Measurements from ENCODE around the gene RPTN.
"Not testable (repeated sequence)": the region's sequence is repeated elsewhere in the genome, so short reads cannot be mapped to it uniquely, and the experiment has no call there.

The RPTN gene

DNA sequence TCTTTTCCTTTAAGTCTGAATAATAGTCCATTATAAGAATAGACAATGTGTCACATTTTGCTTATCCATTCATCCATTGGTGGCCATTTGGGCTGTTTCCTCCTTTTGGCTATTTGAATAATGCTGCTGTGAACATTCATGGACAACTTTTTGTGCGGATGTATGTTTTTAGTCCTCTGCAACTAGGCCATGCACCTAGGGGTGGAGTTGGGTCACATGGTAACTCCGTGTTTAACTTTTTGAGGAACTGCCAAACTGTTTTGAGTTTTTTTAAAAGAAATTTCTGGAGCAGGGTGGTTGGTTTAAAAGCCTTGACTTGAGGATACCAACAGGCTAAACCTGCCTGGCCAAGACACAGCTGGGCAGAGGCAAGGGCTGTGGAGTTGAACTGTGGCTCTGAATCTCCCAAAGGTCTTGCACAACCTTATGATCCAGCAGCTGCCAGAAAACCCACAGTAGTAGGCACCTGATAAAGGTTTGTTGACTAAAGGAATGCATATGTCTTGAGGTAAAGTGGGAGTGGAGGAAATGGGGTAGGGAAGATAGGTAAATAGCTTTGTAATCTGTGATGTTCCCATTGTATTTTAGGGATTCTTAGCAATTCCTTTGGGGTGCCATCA lies 5.6 kb upstream of the RPTN start:
- no peak for DNase-seq

DNA sequence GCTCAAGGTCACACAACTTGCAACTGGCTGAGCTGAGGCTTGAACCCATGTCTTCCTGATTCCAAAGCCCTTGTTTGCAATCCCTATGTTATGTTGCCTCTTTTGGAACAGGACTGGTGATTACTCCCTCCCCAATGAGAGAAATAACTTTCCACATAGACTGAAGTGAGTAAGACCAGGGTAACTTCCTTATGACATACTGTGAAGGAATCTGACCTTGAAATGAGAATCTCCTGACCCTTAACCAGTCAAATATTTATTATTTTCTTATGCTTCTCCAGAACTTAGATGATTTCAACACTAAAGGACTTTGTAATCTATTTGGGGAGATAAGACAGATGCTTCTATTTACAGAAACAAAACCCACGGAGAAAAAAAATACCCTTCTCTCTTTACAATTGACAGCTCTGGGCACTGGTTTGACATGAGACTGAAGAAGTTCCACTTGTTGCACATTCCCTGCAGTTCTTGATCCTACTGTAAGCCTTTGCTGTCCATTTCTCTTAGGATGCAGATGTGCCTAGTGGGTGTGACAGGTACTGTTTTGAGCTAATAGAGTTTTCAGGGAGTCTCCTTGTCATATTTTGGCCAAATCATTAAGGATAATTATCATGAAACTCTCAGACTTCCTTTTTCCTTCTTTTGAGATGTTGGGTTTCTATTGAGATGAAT lies 3.9 kb upstream of the RPTN start:
- no peak for DNase-seq

DNA sequence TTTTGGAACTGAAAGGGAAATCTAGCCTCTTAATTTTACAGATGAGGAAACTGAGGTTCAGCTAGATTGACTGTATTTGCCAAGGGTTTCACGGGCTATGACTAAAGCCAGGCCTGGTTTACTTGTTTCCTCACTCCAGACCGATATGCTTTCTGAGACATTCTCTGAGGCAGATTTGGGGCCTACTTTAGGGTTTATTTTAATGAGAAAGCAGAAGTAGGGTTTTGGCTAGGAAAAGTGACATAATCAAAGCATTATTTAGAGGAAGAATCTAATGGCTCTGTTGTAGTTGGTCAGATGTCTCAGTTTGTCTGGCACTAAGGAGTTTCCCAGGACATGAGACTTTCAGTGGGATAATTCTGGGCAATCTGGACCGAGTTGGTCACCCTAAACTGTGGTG lies 1.5 kb upstream of the RPTN start:
- DNase-seq = no peak

DNA sequence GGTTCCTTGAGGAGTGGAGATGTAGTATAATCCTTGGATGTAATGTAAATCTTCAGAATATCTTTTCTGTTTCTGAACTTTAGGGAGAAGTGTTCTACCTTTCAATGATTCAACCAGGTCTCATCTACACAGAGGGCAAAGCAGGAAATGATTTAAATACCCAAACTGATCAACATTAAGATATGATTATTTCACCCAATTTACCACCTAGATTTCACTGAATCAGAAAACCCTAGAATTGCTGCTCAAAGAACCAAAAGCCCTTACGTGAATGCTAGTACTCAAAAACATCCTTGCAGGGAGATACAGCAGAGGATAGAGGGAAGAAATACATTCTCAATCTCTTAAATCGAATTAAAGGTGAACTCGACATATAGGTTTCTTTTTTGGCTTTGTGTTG lies 5.0 kb downstream of the RPTN start:
- DNase-seq = no peak

DNA sequence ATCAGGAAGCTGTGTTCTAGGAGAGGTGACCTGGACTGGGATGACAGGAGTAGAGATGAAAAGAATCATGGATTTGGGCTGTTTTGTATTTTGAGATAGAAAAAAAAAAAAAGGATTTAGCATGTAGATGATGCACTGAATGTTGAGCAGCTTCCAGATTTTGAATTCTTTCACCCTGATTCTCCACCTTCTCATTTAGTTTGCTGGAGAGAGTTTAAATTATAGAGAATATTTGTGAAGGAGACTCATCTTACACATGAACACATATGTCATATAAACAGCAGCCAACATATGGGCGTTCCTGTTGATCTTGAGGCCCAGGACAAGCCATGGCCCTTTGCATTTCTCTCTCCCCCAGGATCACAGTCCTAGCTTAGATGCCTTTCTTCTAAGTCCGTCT lies 7.4 kb downstream of the RPTN start:
- no peak for DNase-seq

DNA sequence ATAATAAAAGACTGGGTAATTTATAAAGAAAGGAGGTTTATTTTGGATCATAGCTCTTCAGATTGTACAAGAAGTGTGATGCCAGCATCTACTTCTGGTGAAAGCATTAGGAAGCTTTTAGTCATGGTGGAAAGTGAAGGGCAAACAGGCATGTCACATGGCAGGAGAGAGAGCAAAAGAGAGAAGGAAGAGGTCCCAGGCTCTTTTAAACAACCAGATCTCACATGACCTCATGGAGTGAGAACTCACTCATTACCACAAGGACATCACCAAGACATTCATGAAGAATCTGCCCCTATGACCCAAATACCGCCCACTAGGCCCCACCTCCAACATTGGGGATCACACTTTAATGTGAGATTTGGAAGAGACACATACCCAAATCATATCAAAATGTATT lies 10.0 kb downstream of the RPTN start:
- DNase-seq = no peak

DNA sequence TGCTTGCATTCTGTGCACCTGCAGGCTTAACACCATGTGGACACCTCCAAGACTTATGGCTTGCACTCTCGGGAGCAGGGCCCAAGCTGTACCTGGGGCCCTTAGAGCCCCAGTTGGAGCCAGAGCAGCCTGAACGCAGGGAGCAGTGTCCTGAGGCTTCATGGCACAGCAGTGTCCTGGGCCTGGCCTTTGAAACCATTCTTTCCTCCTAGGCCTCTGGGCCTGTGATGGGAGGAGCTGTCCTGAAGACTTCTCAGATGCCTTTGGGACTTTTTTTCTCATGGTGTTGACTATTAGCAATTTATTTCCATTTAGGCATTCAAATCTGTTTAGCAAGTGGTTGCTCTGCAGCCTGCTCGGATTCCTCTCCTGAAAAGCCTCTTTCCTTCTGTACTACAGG lies 11.0 kb downstream of the RPTN start:
- no peak for DNase-seq

DNA sequence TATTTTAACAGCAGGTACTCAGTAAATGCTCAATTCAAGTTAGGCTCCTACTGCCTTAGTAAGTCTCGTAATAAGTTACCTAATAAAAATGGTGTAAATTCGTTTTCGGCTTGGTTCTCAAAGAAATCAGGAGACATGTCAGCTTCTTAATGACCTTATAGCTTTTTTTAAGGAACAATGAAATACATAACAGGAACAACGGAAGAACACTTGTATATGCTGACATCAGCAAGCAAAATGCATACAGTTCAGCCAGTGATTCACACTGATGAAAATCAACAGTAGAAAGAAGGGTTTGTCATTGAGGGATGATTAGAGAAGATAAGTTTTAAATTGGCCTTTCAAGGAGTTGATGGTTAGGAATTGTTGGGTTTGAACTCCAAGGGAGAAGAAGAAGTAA lies 13.3 kb downstream of the RPTN start:
- DNase-seq = no peak

DNA sequence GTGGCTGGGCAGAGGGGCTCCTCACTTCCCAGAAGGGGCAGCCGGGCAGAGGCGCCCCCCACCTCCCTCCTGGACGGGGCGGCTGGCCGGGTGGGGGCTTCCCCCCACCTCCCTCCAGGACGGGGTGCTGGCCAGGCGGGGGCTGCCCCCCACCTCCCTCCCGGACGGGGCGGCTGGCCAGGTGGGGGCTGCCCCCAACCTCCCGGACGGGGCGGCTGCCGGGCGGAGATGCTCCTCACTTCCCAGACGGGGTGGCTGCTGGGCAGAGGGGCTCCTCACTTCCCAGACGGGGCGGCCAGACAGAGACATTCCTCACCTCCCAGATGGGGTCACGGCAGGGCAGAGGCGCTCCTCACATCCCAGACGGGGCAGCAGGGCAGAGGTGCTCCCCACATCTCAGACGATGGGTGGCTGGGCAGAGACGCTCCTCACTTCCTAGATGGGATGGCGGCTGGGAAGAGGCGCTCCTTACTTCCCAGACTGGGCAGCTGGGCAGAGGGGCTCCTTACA lies 14.3 kb downstream of the RPTN start:
- not testable (repeated sequence) for DNase-seq

DNA sequence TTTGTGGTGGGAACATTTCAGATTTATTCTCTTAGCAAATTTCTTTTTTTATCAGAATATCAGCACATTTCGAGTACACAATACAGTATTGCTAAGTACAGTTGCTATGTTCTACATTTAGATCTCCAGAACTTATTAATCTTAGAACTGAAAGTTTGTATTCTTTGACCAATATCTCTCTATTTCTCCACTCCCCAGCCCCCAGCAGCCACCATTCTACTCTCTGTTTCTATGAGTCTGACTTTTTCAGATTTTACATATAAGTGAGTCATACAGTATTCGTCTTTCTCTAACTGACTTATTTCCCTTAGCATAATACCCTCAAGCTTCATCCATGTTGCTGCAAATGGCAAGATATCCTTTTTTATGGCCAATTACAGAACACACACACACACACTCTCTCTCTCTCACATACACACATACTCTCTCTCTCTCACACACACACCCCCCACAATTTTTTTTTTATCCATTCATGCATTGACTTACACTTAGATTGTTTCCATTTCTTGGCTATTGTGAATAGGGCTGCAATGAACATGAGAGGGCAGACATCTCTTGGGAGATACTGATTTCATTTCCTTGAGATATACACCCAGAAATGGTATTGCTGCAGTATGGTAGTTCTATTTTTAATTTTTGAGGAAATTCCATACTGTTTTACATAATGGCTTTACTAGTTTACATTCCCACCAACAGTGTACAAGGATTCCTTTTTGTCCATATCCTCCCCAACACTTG lies 15.7 kb downstream of the RPTN start:
- peak in 1 of 2 donors; percentile 29 for DNase-seq

DNA sequence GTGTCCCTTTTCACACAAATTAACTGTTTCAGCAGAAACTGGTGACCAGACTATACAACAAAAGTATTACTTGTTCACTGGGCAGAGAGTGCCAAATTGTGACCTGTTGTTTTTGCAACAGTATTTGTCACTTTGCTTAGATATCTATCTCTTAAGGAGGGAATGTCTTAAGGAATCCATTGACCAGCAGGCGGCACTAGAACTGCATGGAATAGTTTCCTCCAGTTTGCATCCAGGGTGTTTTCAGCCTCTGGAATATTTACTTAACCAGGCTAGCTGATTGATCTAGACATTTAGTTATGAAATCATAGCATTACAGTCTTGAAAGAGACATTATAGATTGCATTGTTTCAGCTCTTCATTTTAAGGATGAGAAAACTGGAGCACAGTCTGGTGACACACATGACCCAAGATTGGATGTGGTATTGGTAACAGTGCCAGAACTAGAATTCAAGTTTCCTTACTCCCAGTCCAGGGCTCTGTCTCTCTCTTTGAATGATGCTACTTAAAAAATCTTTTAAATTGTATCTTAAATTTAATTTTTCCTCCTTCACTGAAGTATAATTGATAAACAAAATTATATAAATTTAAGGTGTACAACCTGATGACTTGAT lies 16.9 kb downstream of the RPTN start:
- peak in 1 of 2 donors; percentile 17 for DNase-seq

DNA sequence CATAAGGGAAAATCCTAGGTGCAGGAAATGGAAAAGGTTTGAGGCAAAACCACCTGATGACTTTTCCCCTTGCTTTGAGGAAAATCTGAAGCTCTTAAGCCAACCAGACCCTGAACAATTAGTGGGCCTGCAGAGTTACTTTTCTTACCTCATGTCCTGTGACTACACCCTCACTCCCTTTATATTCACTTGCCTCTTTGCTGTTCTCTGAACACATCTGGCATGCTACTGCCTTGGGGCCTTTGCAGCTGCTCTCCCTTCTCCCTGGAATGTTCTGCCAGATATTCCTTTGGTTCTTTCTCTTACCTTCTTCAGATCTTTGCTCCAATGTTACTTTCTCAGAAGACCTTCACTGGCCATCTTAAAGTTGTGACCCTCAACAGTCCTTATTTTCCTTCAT lies 21.8 kb downstream of the RPTN start:
- no peak for DNase-seq

DNA sequence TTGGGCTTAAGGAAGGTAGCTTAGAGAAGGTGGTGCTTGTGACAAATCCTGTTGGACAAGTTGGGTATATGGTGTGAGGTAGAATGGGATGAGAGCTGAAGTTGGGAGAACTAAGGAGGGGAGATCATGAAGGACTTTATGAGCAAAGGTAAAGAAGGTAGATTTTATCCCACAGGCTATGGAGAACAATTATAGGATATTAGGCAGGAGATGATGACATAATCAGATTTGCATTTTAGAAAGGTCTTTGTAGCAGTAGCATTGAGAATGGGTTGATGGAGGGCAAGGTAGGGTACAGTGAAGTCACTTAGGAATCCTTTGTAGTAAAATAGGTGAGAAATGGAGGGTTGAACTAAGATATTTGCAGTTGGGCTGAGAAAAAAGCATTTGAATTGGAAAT lies 28.8 kb downstream of the RPTN start:
- DNase-seq = no peak

DNA sequence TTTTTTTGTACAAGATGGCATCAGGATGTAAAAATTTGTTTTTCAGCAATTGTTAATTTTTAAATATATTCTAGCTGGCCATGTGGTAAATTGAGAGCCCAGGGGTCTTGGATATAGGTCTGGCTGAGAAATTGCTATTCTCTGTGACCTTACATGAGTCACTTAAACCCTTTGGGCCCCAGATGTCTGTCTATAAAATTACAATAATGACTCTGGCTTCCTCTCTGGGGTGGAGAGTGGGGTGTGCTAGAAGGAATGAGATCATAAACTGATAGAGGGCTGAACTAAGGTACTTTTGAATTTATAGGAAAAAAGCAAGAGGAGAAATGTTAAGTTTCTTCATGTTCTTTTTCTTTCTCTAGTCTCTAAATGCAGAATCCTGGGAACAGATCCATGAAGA lies 31.4 kb downstream of the RPTN start:
- no peak for DNase-seq

DNA sequence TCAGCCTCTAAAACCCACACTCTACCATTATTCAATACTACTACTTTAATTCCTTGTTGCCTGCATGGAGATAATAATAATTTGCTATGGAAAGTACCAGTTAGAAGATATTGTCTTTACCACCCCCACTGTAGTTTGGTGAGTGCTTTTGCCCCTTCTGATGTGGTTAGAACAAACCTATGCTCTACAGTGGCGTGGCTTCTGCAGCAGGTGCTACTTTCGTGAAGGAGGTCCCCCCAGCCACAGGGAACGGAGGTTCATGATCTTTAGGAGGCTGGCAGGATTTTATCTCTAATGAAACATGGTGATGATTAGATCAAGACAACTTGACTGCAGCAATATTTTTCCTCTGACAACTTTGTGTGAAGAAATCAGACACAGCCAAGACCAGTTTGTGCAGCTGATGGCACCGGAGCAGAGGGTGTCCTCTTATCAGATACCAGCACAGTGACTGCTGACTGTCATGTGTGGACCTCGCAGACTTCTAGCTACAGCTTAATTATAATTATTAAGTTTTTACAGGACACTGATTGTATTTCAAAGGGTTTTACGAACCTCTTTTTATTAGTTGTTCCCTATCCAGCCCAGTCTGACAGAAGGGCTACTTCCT lies 33.1 kb downstream of the RPTN start:
- no peak for DNase-seq

DNA sequence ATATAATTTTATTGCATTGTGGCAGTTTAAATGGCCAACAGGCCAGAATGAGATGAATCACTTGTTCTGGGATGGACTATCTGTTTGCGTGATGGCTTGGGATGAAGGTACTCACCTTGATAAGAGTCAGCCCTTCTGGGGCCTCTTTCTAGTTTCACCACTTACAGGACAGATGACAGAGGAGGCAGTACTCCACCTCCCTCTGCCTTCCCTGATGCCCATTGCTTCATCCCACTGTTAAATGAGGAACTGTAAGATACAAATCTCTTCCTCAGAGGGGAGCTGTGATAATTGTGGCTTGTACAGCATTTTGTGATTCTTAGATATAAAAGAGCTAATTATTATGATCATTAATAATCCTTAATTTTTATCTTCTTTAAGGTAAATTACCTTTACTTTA lies 40.1 kb downstream of the RPTN start:
- DNase-seq = no peak

DNA sequence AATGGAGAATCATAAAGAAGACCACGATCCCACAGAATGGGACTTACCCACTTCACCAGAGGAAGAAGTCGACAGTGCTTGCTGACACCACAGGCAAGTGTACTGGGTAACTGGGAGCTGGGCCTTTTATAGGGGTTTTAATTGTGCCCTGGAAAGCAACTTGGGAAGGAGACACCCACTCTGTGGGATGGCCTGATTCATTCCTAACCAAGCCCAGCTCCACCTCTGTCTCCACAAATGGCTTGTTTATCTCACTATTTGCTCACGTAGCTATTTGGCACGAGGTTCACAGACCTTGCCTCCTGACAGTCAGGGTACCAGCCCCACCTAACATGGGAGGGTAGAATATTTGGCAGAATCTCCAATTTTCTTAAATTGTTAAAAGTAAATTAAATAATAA lies 43.7 kb downstream of the RPTN start, which contains the start of gene TCHH:
Gene TCHH, minus strand, starts transcription at position 101 of the 400 bp plus-strand sequence. CDS start 1,364 bp downstream, outside the sequence.
- no peak for DNase-seq

DNA sequence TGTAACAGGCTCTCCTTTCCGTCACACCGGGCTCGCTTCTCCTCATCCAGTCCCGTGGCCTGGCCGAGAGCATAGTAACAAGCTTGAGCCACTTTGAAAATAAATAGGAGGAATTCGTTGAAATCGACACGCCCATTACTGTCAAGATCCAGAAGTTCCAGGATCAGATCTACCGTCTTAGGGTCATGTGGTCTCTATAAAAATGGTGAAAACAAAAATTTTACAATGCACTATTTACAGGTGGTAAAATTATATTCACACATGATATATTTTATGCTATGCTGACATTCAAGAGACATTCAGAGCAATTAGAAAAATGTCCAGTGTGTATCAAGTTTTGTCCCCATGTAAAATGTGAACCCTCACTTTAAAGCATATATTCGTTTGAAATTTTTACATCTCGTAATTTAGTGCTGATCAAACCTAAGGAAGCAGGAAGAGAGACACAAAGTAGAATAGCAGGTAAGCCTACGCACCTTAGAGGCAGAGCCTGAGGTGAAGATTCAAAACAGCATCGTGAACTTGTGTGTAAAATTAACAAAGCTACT lies 46.1 kb downstream of the RPTN start:
- no peak for DNase-seq

DNA sequence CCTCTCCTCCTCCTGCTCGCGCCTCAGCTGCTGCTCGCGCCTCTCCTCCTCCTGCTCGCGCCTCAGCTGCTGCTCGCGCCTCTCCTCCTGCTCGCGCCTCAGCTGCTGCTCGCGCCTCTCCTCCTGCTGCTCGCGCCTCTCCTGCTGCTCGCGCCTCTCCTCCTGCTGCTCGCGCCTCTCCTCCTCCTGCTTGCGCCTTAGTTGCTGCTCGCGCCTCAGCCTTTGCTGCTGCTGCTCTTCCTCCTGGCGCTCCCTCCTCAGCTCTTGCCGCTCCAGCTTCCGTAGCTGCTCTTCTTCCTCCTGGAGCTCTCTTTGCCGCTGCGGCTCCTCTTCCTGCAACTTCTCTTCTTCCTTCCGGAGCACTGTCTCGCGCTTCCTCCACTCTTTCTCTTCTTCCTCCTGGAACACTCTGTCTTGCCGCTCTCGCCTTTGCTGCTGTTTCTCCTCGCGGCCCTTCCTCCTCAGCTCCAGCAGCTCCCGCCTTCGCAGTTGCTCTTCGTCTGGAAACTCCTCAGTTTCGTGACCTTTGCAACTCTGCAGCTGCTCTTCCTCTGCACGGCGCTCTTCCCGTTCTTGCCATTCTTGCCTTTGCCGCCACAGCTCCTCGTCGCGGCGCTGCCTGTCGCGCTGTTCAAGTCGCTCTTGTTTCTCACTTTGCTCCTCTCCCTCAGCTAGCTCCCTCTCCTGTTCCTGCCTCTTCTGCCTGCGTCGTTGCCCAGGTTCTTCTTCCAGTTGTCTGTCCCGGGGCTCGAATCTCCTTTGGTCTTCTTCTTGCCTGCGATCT lies 46.7 kb downstream of the RPTN start:
- DNase-seq = no peak

DNA sequence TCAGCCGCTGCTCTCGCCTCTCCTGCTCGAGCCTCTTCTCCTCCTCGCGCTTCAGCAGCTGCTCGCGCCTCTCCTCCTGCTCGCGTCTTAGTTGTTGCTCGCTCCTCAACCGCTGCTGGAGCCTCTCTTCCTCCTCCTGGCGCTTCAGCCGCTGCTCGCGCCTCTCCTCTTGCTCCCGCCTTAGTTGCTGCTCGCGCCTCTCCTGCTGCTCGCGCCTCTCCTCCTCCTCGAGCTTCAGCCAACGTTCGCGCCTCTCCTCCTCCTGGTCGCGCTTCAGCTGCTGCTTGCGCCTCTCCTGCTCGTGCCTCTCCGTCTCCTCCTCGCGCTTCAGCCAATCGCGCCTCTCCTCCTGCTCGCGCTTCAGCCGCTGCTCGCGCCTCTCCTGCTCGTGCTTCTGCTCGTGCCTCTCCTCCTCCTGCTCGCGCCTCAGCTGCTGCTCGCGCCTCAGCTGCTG lies 47.5 kb downstream of the RPTN start:
- DNase-seq = no peak

DNA sequence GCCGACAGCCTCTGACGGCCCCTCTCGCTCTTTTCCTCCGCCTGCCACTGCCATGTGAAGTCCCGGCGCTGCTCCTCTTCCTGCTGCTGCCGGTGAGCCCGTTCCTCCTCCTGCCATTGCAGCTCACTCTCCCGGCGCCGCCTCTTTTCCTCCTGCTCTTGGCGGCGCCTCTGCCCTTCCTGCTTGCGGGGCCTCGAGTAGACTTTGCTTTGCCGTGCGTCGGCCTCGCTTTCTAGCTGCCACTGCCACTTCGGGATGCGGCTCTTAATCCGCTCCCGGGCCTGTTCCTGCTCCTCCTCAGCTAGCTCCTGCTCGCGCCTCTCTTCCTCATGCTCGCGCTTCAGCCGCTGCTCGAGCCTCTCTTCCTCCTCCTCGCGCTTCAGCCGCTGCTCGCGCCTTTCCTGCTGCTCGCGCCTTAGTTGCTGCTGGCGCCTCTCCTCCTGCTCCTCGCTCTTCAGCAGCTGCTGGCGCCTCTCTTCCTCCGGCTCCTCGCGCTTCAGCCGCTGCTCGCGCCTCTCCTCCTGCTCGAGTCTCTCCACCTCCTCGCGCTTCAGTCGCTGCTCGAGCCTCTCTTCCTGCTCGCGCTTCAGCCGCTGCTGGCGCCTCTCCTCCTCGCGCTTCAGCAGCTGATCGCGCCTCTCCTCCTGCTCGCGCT lies 48.0 kb downstream of the RPTN start:
- DNase-seq = peak in 1 of 2 donors; percentile 29
